Suppressor macrophage (primary cell): ENCODE data around the gene BCL7A.

ENCODE experiments used
- DNase-seq, 4 experiments: peaks; one replicate each; pipeline ENCODE4 v3.0.0-alpha.2; 2020 to 2022

The BCL7A gene

DNA sequence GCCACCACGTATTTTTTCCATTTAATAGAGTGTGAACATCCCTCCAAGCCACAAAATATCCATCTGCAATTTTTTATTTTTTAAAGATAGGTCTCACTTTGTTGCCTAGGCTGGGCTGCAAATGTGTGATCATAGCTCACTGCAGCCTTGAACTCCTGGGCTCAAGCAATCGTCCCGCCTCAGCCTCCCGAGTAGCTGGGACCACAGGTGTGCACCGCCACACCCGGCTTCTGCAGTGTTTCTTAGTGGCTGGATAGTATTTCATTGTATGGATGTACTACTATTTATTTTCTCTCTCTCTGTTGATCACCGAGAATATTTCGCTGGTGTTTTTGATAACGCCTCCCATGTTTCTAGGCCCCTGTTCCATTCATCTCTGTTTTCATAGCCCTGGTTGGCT lies 74.3 kb downstream of the BCL7A start:
- DNase-seq, result no peak

DNA sequence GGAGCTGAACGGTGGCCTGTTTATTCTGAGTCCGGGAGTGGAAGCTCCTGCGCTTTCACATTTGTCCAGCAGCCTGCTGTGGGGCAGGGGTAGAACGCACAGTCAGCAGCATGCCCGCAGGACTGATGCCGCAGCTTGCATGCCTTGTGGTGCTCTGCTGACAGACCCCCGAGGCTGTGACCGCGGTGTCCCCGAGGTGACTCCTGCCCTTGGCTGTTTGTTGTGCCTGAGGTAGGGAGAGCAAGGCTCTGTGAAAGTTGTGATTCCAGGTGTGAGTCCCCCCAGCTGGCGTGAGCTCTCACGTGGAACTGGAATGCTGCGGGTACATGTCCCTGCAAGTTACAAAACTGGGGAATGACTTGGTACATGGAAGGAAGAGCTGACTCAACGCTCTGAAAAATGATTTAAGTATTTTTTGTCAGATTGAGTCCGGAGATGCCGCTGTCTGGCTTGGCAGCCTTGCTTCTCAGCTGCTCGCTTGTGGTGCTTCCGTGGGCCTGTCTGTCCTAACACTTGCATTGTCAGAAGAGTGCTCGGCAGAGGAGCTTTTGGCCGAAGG lies 75.0 kb downstream of the BCL7A start:
- no peak for DNase-seq

GRCh38 chr12:122097584-122097926 lies 75.9 kb downstream of the BCL7A start:
- DNase-seq, result no peak

GRCh38 chr12:122097927-122098756 lies 76.5 kb downstream of the BCL7A start:
- peak; percentile 71 to 83 (median 77) for DNase-seq

DNA sequence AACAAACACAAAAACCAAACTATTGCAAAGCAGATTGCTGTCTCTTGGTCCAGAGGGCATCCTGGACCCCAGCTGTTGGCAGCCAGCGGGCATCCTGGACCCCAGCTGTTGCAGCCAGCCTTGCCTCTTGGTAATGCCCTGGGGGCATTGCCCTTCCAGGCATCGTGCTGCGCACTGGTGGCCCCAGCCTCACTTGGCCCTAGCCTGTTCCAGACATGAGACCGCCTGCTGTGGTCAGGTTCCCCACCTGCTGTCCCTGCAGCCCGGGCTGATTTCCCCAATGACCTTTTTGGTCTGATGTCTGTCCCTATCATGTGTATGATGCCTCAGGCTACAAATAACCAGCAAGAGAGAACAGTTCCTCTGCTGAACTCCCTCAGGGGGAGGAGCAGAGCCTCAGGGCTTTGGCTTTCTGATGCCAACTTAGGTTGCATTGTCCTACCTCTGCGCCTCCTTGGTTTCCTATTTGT lies 77.6 kb downstream of the BCL7A start:
- DNase-seq, result peak in 2 of 4 experiments; percentile 26 to 30

DNA sequence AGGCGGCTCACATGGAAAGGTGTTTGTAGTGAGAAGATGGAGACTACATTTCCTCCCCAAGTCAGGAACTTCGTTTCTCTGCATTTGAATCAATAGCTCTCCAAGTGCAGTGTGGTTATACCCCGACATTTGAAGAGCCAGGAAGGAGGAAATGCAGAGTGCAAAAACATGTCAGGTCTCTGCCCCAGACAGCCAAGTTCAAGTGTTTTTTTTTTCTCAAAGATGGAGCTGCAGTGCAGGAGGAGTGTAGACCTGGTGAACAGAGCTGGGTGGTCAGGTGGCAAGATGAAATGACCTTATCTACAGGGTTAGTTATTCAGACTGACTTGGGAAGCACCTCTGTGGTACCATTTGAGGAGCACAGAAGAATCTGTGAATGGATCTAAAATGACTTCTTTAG lies 78.2 kb downstream of the BCL7A start:
- DNase-seq, result no peak

- DNase-seq, result no peak
Measured at GRCh38 chr12:122100568-122100967, 78.9 kb downstream of the BCL7A start.

DNA sequence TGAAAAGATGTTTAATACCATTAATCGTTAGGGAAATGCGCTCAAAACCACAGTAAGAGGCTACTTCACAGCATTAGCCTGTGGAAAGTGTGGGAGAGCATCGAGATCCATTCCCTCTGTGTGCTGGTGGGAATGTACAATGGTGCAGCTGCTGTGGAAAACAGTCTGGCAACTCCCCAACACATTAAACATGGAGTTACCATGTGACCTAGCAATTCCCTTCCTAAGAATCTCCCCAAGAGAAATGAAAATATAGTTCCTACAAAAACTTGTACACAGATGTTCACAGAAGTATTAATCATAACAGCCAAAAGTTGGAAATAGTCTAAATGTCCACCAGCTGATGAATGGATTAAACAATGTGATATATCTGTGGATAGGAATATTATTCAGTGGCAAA lies 80.6 kb downstream of the BCL7A start:
- DNase-seq, result no peak

DNA sequence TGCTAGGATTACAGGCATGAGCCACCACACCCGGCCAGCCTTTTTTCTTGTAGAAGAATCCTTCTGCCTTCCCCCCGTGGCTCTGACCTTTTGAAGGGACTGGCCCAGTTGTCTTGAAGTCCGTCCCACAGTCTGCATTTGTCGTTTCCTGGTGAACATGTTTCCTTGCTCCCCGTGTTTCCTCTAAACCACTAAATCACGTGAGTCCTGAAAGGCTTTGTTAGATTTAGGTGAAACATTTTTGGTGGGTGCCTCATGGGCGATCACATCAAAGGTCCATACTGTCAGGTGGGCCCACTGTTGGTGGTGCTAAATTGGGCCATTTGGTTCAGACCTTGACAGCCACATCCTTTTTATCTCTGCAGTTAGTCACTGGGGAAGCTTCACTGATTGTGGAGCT lies 83.2 kb downstream of the BCL7A start:
- DNase-seq, result peak; percentile 32 to 63 (median 58)

DNA sequence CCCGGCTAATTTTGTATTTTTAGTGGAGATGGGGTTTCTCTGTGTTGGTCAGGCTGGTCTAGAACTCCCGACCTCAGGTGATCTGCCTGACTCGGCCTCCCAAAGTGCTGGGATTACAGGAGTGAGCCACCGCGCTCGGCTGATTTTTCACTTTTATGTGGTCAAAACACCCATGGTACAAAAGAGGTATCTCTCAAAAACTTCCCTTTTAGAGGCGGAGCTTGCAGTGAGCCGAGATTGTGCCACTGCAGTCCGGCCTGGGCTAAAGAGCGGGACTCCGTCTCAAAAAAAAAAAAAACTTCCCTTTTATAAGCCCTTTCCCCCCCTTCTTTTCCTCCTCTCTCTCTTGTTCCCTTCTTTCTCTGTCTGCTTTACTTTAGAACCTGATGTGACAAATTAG lies 83.8 kb downstream of the BCL7A start:
- peak; percentile 36 to 62 (median 57) for DNase-seq

DNA sequence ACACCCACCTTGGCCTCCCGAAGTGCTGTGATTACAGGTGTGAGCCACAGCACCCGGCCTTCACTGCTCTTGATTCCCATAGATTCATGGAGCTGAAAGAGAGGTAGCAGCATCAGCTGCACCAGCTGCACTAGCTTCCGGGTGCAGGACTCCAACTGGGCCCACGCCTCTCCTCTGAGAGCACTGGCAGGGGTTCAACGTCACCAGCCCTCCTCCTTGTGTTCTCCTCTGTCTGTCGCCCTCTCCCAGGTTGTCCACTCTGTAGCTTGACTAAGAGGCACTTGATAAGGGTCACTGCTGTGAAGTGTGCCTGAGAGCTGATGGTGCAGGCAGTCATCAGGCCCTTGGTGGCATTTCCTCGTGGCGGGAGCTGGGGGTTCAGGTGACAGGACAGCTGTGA lies 85.2 kb downstream of the BCL7A start:
- no peak for DNase-seq

- no peak for DNase-seq
Measured at GRCh38 chr12:122107261-122107660, 85.6 kb downstream of the BCL7A start.

GRCh38 chr12:122111089-122111641 lies 89.5 kb downstream of the BCL7A start:
- DNase-seq, result no peak
